AG04450 (cell line): ENCODE results near the gene TMEM232. TPM values are rescaled to one million over a fixed set of nuclear protein-coding genes. Genes with fewer than 3 reads are reported as not detected.

Experiments used
- CTCF ChIA-PET: fragments of 300-600, 350-600 bp; formaldehyde crosslinking; extraction: SDS; loops from one replicate; lab custom pipeline; 2022; ENCODE audit warnings: antibody characterized with exemption, inconsistent platforms; lab: Charles Lee
- POLR2A ChIA-PET: fragments of 350-600 bp; formaldehyde crosslinking; extraction: SDS; loops from one replicate; lab custom pipeline; 2021; ENCODE audit warnings: antibody characterized with exemption, inconsistent platforms; lab: Yijun Ruan, JAX
- DNase-seq: peaks from one replicate; pipeline ENCODE4 v3.0.0-alpha.2; 2011; ENCODE audit warnings: low read depth, low spot score
- H3K27ac ChIP-seq: one replicate; pipeline ENCODE4 v1.5.1; 2012; ENCODE audit warnings: low read depth, low read length, control low read depth
- H3K27me3 ChIP-seq: one replicate; pipeline ENCODE4 v1.6.0; 2012; ENCODE audit warnings: low read length; ENCODE audit not compliant: control insufficient read depth, insufficient read depth
- H3K4me3 ChIP-seq: 2 replicates; pipeline ENCODE4 v1.5.1; 2011; ENCODE audit warnings: mild to moderate bottlenecking, low read depth, low read length, control low read depth
- H3K9me3 ChIP-seq: 2 replicates; pipeline ENCODE4 v1.5.1; 2012; ENCODE audit warnings: low read length; ENCODE audit not compliant: control insufficient read depth, insufficient read depth
- CTCF ChIP-seq: IDR thresholded peaks from 2 replicates; pipeline ENCODE4 v1.5.1; 2011; ENCODE audit warnings: low read depth, low read length, control low read depth, inconsistent platforms
- polyA plus RNA-seq: library from polyadenylated mRNA; depleted of rRNA; stranded (reverse); fragments of >200 nt; gene quantifications from 2 replicates; pipeline ENCODE4 v1.2.3, GENCODE V29; 2011

TMEM232 gene
- polyA plus RNA-seq, 1 experiment: 0.95 TPM

DNA sequence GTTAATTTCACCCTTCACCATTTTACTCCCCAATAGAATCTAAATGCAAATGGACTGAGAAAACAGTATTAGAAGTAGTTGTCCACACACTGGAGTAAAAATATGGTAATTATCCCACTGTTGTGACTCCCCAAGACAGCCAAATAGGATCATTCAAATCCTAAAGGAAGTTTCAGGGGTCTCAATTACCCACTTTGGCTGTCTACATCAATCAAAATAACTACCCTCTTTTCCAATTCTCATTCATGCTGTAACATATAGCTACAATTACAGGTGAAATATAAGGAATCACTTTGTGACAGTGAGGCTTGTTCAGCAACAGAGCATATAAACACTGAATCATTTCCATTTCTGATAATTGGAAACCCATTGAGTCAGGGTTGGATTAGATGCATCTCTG lies 220.1 kb downstream of the TMEM232 start:
- Histone ChIP-seq H3K27me3 (no peaks in the 10 kb centered on the region), H3K4me3 (no peak overlapping the region), H3K9me3 (no peaks in the 10 kb centered on the region), H3K27ac (no peak overlapping the region)
- DNase-seq: no peak
- ChIA-PET CTCF (interaction anchor here (0.6 kb wide), 1 partner anchor 1025 kb away, joined by 3 read pairs; no protein-coding TSS in a partner anchor), POLR2A (no interaction called here)
- no peak for TF ChIP-seq CTCF

DNA sequence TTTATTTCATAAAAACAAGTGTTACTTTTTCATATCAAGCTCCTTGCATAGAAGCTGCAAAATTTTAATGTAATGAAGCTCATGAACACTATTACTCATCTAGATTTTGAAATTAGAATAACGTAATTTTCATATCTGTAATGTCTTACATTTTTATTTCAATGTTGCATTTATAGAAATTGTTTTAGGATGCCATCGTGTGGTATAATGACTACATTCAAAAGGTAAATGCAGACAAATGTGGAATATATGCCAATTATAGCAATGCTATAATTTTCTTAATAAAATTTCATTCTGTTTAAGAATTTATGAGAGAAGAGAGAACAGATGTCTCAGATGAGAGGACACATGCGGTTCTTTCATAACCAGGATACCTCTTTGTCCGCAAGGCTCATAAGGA lies 230.2 kb downstream of the TMEM232 start:
- Histone ChIP-seq H3K27ac (no peak overlapping the region), H3K27me3 (no peaks in the 10 kb centered on the region), H3K9me3 (no peaks in the 10 kb centered on the region), H3K4me3 (no peak overlapping the region)
- CTCF ChIA-PET: no interaction called here
- TF ChIP-seq CTCF: no peak
- POLR2A ChIA-PET: no interaction called here
- no peak for DNase-seq

DNA sequence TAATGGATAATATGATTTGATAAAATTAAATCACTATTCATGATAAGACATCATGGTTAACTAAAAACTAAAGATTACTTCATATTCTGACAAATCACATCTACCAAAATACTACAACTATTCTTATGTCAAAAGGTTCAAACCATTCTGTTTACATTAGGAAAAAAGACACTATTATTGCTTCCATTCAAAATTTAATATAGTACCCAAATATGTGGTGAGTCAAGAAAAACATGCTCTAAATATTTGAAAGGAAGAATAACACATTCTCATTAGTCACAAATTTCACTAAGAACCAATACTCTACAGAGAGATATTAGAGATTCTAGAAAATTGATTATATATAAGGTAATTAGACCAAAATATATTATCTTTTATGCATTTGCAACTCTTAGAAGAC lies 234.0 kb downstream of the TMEM232 start:
- H3K4me3 ChIP-seq: no peak overlapping the region
- no peak for TF ChIP-seq CTCF
- POLR2A ChIA-PET: no interaction called here
- no peaks in the 10 kb centered on the region for H3K9me3 ChIP-seq
- DNase-seq: no peak
- no peak overlapping the region for H3K27ac ChIP-seq
- CTCF ChIA-PET: no interaction called here
- H3K27me3 ChIP-seq: no peaks in the 10 kb centered on the region

- no peaks in the 10 kb centered on the region for H3K9me3 ChIP-seq
- POLR2A ChIA-PET: no interaction called here
- H3K4me3 ChIP-seq: no peak overlapping the region
- H3K27me3 ChIP-seq: no peaks in the 10 kb centered on the region
- CTCF ChIA-PET: interaction anchor here (0.7 kb wide), 1 partner anchor 362 kb away, joined by 10 read pairs; no protein-coding TSS in a partner anchor
- no peak overlapping the region for H3K27ac ChIP-seq
- peak; percentile 7 for DNase-seq
- TF ChIP-seq CTCF: no peak
Measured at GRCh38 chr5:110478895-110479294, 247.6 kb downstream of the TMEM232 start.

DNA sequence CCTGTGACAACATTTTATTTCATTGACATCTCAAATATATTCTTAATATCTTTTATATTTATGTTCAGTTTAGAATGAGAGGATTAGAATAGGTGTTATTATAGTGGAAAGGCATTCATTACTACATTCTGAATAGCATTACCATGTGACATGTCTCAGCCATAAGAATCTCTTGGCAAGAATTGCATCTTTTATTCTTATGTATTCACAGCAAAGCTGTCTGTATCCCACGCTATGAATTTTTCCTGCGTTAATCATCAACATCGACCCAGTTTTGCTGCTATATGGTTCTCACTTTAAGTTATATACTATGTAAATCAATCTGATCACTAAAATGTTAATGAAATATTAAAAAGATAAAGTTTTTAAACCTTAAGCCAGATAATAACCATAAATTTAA lies 248.6 kb downstream of the TMEM232 start:
- no peaks in the 10 kb centered on the region for H3K9me3 ChIP-seq
- DNase-seq: no peak
- ChIA-PET POLR2A (no interaction called here), CTCF (no interaction called here)
- no peak for TF ChIP-seq CTCF
- H3K27me3 ChIP-seq: no peaks in the 10 kb centered on the region
- H3K27ac ChIP-seq: no peak overlapping the region
- no peak overlapping the region for H3K4me3 ChIP-seq
